HG03135 (cell line): ENCODE measurements around the gene SGPP2.

Experiments
- ATAC-seq: cut with Tn5 transposase; IDR thresholded peaks from one replicate; pipeline ENCODE4 v1.9.1; 2021; ENCODE audit warnings: mild to moderate bottlenecking, moderate library complexity; ENCODE audit not compliant: unreplicated experiment

SGPP2 gene

GRCh38 chr2:222465746-222466145 lies 41.4 kb downstream of the SGPP2 start:
- ATAC-seq: no peak

DNA sequence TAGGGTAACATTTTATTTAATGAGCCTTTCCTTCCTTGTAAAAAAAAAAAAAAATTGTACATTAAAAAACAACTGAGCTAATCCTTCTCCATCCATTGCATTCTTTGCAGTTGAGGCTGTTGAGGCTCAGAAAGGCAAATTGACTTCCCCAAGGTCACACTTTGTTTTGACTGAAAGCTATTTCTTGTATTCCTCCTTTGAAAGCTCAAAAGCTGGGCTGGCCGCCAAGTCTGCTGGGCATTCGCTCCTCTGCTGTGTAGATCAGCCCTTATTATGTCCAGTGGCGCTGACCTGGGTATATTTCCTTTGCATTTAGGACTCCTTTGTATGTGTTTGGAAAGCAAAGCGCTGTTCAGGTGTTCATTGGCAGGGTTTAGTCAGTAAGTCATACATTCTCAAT lies 44.0 kb downstream of the SGPP2 start:
- ATAC-seq: no peak

DNA sequence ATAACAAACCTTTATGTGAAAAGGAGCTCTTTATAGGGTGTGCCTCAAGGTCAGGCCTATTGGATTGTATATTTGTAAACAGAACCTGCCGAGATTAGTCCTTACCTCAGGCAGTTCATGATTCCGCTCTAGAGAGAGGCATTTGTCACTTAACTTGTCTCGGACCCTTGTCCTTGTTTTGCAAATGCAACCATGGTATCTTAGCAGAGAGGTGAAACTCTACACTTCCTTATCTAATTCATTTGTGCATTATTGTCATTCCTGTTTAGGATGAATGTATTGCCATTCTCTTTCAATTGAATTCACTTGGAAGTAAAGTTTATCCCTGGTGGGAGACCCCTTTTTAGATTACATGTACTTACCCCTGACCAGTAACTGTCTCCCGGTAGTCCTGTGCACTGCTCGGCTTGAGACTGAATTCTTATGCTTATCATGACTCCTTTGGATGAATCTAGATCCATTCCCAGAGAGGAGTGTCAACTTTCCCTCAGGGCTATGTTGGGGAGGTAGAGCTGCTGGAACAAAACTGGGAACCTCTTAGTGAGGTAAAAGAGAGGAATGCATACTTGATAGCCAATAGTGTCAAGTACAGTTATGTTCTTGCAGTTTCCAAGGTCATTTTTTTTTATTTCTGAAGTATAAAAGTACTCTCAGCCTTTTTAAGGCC lies 46.6 kb downstream of the SGPP2 start:
- no peak for ATAC-seq

GRCh38 chr2:222477962-222478608 lies 53.7 kb downstream of the SGPP2 start:
- ATAC-seq: no peak

DNA sequence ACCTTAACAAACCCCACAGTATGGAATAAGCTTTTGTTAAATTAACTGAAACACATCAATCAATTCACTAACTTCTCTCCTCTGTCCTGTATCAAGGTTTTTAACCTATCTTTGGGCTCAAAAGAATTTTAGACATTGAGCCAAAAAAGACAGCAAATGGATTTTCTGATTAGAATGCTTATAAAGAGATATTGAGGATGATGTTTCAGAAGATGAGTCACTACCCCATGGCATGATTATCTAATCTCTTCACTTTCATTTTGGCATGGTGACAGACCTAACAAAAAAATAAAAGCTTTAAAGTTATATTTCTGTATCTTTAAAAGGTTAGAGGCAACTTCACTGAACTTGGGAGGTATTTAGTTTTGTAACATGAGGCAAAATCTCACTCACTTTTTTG lies 55.5 kb downstream of the SGPP2 start:
- ATAC-seq: no peak

GRCh38 chr2:222480497-222480896 lies 56.2 kb downstream of the SGPP2 start:
- ATAC-seq: no peak

DNA sequence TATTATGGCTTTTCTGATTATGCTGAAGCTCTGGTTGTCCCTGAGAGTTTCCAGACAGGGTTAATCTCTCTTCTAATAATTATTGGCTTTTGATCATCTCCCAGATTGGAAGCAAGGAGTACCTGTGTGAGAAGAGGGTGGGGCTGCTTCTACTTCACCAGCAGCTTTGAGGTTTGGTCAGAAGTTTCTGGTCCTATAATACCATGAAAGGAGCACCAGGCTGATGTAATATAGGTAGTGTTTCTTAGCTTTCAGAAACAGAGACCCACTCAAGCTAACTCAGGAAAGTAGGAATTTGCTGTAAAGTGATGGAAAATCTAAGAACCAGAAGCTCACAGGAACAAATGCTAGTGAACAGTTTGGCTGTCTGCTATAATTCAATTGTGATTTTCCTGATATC lies 57.6 kb downstream of the SGPP2 start:
- no peak for ATAC-seq

GRCh38 chr2:222483513-222484039 lies 59.2 kb downstream of the SGPP2 start:
- no peak for ATAC-seq

- ATAC-seq: no peak
Measured at GRCh38 chr2:222485367-222486211, 61.2 kb downstream of the SGPP2 start.

DNA sequence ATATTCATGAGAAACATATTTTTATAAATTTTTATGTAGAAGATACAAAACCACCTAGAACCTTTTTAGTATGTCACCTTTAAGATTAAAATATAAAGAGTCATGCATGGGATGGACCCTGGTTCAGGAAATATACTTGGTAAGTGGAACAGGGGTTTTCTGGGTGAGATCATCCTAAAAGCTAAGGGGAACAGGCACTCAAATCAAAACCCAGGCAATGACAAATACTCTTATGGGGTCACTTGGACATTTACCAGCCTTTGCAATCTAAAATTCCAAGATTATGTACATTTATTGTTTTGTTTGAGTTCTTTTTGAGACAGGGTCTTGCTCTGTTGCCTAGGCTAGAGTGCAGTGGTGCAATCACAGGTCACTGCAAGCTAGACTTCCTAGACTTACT lies 65.8 kb downstream of the SGPP2 start:
- ATAC-seq: no peak

GRCh38 chr2:222492683-222493082 lies 68.3 kb downstream of the SGPP2 start:
- ATAC-seq: no peak

DNA sequence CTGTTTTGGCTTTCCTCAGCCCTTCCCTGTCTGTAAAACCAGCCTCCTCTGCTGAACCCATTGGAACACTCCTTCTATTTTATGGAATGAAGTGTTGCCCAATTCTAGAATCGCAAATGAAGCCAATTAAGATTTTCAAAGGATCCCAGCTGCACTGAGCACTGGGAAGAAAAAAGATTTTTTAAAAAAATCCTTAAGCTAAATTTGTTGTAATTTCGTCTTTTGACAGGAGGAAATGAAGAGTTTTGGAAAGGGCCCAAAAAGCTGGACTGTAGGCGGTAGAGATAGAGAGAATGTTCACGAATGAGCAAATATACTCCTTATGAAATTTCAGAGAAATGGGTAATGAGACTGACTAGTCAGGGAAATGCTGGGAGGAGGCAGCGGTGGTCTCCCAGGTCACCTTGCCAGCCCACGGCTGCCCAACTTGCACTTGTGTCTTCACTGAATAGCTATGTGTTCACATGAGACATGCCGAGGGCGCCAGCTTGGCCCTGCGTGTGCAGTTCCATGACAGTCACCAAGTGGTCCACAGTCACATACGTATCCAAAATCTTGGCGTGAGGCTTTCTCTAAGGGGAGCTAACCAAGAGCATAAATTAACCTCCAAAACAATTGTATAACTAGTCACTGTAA lies 69.9 kb downstream of the SGPP2 start:
- ATAC-seq: no peak

DNA sequence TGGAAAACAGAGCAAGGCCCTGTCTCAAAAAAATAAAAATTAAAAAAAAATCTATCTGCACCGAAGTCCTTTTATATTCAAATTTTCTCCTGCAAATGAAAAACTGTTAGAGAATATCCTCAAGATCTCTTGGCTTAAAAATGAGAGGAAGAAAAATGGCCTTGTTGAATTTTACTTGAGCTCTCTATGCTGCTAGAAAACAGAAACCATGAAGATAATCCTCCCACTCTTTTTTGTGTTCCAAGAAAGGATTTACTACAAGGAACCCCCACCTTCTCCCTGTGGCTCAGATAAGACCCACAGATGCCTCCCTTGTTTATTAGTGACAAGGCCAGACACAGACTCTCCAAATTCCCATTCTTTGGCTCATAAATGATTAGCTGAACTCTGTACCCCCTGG lies 71.0 kb downstream of the SGPP2 start:
- ATAC-seq: no peak

DNA sequence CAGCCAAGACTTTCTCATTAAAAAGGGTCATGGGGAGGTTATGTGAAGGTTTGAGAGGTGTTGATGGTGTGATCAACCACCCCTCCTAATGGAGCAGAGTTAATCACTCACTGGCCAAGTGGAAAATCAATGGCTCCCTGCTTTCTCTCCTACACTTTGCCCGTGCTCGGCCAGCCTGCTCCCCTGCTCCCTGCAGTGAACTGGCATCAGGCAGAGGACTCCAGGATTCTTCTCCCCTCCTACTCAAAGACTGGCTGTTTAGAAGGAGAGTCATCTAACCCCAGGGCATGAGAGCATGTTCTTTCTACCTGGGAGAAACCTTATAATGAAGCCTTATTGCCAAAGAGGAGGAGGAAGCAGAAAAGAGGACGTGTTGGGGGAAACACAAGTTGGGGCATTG lies 74.9 kb downstream of the SGPP2 start:
- no peak for ATAC-seq

DNA sequence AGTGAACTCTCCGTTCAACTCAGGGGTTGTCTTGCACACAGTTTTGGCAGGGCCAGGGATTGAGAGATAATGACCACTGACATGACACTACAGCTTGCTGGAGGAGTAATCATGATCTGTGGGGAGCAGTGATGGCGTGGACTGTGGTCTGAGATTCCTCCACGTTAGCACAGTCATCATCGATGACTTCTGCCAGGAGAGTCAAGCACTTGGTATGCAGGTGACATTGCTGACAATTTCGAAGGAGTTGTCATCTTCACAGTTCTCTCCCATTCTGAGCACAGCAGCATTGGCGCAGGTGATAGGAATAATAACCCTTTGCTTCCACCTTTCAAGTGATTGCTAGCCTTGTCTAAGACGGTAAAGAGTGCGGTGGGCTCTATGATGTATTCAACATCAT lies 79.8 kb downstream of the SGPP2 start:
- ATAC-seq: no peak

GRCh38 chr2:222504719-222505118 lies 80.4 kb downstream of the SGPP2 start:
- peak; percentile 97 for ATAC-seq

GRCh38 chr2:222506230-222506935 lies 82.0 kb downstream of the SGPP2 start:
- no peak for ATAC-seq

- no peak for ATAC-seq
Measured at GRCh38 chr2:222514901-222515300, 90.6 kb downstream of the SGPP2 start.

GRCh38 chr2:222518570-222519381 lies 94.4 kb downstream of the SGPP2 start:
- no peak for ATAC-seq

DNA sequence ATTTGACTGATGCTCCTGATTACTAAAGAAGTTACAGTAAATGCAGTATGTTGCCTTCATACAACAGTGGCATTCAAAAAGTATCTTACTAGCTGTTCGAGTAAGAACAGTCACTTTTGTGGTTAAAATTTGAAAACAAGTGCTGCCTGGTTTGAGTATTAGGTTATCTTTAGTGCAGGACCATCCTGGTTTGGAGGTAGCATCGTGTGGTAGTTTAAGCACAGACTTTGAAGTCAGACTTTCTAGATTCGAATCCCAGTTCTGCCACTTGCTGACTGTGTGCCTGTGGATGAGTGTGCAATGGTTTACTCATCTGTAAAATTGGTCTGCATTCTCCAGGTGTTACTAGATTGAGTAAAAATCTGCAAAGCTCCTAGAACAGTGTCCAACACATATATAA lies 96.8 kb downstream of the SGPP2 start:
- peak; percentile 60 for ATAC-seq
